SK-MEL-5 (cell line): ENCODE data around the gene TOP2A. TPM values are rescaled to one million over a fixed set of nuclear protein-coding genes. Genes with fewer than 3 reads are reported as not detected.

ENCODE experiments used
- small RNA-seq, 2 experiments: library from RNA; depleted of rRNA; stranded (forward); fragments of <200 nt; gene quantifications; one replicate each; pipeline ENCODE3, GENCODE V24; 2014
- total RNA-seq: library from RNA; depleted of rRNA; stranded (reverse); fragments of >200 nt; shearing (Covaris generic); gene quantifications from 2 replicates; pipeline ENCODE4 v1.2.3, GENCODE V29; 2014; rRNA removed

Gene TOP2A
- total RNA-seq, 1 experiment from 2014 or later = 114 TPM

Small RNAs within 50 kb of the gene (small RNA-seq; reads per million reads assigned to genes)
- gene RF00019 (0 reads per million in 2 experiments), gene RNA5SP441 (0 reads per million in 2 experiments)

Other genes with a start within 250 kb of the TOP2A start
- gene RAPGEFL1, start 240.4 kb downstream of the TOP2A start, total RNA-seq = 1.9 and 2.4 TPM in 2 replicates
- 5.1 and 5.7 TPM in 2 replicates for gene WIPF2, start 198.6 kb downstream of the TOP2A start, total RNA-seq
- gene CDC6, start 130.0 kb downstream of the TOP2A start, total RNA-seq = 54.7 TPM in 2 replicates
- gene RARA, start 108.7 kb downstream of the TOP2A start, total RNA-seq = 7.6 and 9.0 TPM in 2 replicates
- not detected in 2 replicates for gene GJD3, start 53.2 kb downstream of the TOP2A start, total RNA-seq
- 24.5 and 25.0 TPM in 2 replicates for gene IGFBP4, start 25.6 kb upstream of the TOP2A start, total RNA-seq
- not detected in 2 replicates for gene TNS4, start 83.7 kb upstream of the TOP2A start, total RNA-seq
- not detected in 2 replicates for gene CCR7, start 147.6 kb upstream of the TOP2A start, total RNA-seq
- 84.5 and 85.2 TPM in 2 replicates for gene SMARCE1, start 229.9 kb upstream of the TOP2A start, total RNA-seq
- gene KRT222, start 247.3 kb upstream of the TOP2A start, total RNA-seq = 0.45 and 0.95 TPM in 2 replicates